Hematopoietic multipotent progenitor cell treated with erythropoietin and hydrocortisone succinate and interleukin-3 and kit ligand, for 8 days (in vitro differentiated cells): ENCODE measurements around the gene ZMIZ1.

ENCODE experiments used
- DNase-seq: peaks from one replicate; pipeline ENCODE4 v3.0.0-alpha.2; 2015

ZMIZ1 gene

GRCh38 chr10:79142522-79143309 lies 74.0 kb downstream of the ZMIZ1 start:
- DNase-seq: no peak

- DNase-seq: no peak
Observed at GRCh38 chr10:79143879-79144278, 75.1 kb downstream of the ZMIZ1 start.

DNA sequence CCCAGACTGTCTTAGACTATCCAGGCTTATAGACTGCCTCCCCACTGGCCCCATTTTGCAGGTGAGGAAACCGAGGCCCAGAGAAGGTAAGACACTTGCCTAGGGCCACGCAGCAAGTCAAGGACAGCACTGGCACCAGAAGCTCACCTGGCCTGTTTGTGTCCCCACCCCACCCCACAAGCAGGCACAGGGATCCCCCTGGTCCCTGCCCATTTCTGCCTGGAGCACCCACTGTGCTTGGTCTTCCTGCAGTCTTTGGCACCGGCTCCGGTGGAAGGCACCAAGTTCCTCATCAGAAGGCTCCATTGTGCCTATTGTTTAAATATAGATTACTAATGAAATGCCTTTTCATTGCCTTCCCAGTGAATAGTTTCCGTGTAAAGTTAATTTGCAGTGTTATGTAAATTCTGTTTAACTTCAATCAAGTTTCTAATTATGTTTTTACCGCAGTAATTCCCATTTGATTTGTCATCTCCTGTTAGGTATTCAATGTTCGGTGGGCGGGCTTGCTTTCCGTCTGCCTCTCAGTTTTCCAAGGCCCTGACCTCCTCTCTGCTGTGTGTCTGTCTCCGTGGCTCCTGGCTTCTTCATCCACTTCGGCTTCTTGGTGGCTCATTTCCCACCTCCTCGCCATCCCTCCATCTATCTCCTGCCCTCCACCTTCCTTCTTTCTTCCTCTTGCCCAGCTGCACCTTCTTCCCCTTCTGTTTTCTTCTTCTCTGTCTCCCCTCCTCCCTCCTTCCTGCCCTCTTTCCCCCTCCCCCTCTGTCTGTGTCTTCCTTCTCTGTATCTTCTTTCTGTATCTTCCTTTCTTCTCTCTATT lies 75.8 kb downstream of the ZMIZ1 start:
- no peak for DNase-seq

GRCh38 chr10:79145174-79145483 lies 76.4 kb downstream of the ZMIZ1 start:
- DNase-seq: no peak

GRCh38 chr10:79145517-79146470 lies 77.0 kb downstream of the ZMIZ1 start:
- no peak for DNase-seq

GRCh38 chr10:79146611-79147130 lies 77.9 kb downstream of the ZMIZ1 start:
- peak; percentile 45 for DNase-seq

- DNase-seq: no peak
Observed at GRCh38 chr10:79147306-79147705, 78.5 kb downstream of the ZMIZ1 start.

- DNase-seq: no peak
Observed at GRCh38 chr10:79147796-79148451, 79.2 kb downstream of the ZMIZ1 start.

GRCh38 chr10:79148452-79149344 lies 79.9 kb downstream of the ZMIZ1 start:
- peak; percentile 90 for DNase-seq

DNA sequence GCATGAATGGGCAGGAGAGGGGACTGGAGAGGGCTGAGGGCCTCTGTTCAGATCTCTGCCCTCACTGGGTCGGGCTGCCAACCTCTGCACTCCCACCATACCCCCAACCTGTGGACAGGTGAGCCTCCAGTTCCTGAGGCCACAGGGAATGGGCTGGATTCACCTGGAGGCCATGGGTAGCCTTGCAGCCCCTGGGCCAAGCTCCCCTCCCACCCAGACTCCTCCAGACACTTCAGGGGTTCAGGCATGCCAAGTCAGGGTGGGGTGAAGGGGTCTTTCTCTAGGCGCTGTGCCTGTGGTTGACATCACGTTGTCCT lies 80.5 kb downstream of the ZMIZ1 start:
- DNase-seq: no peak

GRCh38 chr10:79149662-79150443 lies 81.1 kb downstream of the ZMIZ1 start:
- DNase-seq: peak; percentile 78

GRCh38 chr10:79150444-79150754 lies 81.6 kb downstream of the ZMIZ1 start:
- DNase-seq: no peak

GRCh38 chr10:79152423-79152817 lies 83.7 kb downstream of the ZMIZ1 start:
- DNase-seq: no peak

- no peak for DNase-seq
Observed at GRCh38 chr10:79153745-79154144, 85.0 kb downstream of the ZMIZ1 start.

DNA sequence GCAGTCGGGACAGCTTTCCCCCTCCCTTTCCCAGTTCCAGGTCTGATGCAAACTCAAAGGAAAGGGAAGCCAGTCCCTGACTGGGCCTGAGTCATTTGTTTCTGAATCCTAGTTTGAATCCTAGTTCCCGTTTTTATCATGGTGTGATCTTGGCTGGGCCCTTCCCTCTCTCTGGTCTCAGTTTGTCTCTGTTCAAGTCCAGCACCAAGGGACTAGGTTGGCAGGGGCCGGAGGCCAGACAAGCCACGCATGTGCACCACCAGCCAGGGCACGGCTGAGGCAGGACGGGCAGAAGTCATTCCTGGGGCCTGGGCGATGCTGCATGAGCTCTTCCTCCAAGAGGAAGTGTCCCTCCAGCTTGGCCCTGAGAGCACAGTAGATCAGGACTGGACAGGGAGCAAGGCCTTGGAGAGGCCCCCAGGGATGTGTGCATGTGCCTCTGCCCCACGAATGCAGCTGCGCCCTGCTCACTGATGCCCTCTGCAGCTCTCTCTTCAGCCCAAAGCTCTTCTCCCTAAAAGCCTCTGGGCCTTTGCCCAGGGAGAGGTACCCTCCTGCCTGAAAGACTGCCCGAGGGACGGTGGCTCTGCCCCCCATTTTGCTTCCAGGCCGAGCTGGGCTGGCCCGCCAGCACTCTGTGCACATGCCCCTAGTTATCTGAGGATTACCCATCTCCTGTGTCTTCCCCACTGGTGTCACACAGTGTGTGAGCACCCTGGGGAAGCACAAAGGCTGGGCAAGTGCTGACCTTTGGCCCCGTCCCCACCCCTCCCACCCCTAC lies 86.7 kb downstream of the ZMIZ1 start:
- no peak for DNase-seq

GRCh38 chr10:79156334-79157274 lies 87.8 kb downstream of the ZMIZ1 start:
- no peak for DNase-seq

DNA sequence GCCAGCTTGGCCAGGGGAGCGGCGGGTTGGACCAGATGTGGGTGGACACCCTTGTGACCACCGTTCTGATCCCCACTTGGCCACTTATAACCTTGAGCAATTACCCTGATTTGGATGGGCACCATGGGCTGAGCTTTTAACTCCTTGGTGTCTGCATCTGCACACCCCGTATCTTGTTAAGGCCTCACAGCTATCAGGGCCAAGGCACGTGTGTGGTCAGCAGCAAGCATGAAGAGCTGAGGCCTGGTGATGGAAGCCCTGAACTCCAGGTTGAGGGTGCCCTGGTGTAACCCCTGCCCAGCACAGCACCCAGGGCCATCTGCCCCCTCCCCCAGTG lies 89.2 kb downstream of the ZMIZ1 start:
- DNase-seq: no peak

GRCh38 chr10:79158402-79159097 lies 89.8 kb downstream of the ZMIZ1 start:
- DNase-seq: no peak
